HG02970 (cell line): ENCODE data around the gene HOXA9.

Experiments
- ATAC-seq: cut with Tn5 transposase; IDR thresholded peaks from one replicate; pipeline ENCODE4 v1.9.1; 2021; ENCODE audit warnings: mild to moderate bottlenecking, moderate library complexity, moderate number of reproducible peaks; ENCODE audit not compliant: unreplicated experiment, low FRiP score

Gene HOXA9

GRCh38 chr7:27165089-27165995 lies at the start of gene HOXA9:
Gene HOXA9, minus strand, starts transcription at chr7:27165537. Its CDS starts 80 bp downstream, at chr7:27165457.
- ATAC-seq: no peak

GRCh38 chr7:27214239-27214950 lies 49.1 kb upstream of the HOXA9 start:
- ATAC-seq: no peak

GRCh38 chr7:27213433-27214238 lies 48.3 kb upstream of the HOXA9 start:
- no peak for ATAC-seq

GRCh38 chr7:27212497-27213432 lies 47.4 kb upstream of the HOXA9 start:
- no peak for ATAC-seq

GRCh38 chr7:27211764-27212204 lies 46.4 kb upstream of the HOXA9 start:
- ATAC-seq: no peak

GRCh38 chr7:27211084-27211446 lies 45.7 kb upstream of the HOXA9 start:
- ATAC-seq: no peak

- ATAC-seq: no peak
These were observed 45.2 kb upstream of the HOXA9 start for GRCh38 chr7:27210441-27211083.

- no peak for ATAC-seq
These were observed 44.6 kb upstream of the HOXA9 start for GRCh38 chr7:27209933-27210440.

GRCh38 chr7:27208998-27209397 lies 43.7 kb upstream of the HOXA9 start:
- no peak for ATAC-seq

- no peak for ATAC-seq
These were observed 42.1 kb upstream of the HOXA9 start for GRCh38 chr7:27207348-27207985.

GRCh38 chr7:27205325-27206280 lies 40.3 kb upstream of the HOXA9 start:
- no peak for ATAC-seq

GRCh38 chr7:27204851-27205322 lies 39.5 kb upstream of the HOXA9 start:
- ATAC-seq: no peak

GRCh38 chr7:27203964-27204594 lies 38.7 kb upstream of the HOXA9 start:
- ATAC-seq: no peak

GRCh38 chr7:27203365-27203953 lies 38.1 kb upstream of the HOXA9 start:
- ATAC-seq: no peak

- no peak for ATAC-seq
These were observed 37.5 kb upstream of the HOXA9 start for GRCh38 chr7:27202862-27203134.

GRCh38 chr7:27202018-27202861 lies 36.9 kb upstream of the HOXA9 start:
- ATAC-seq: no peak
